OCI-LY7 (cell line): ENCODE data around the gene RPS6KB2.

ENCODE experiments used
- EZH2phosphoT487 ChIP-seq: fragments of 200-600 bp; sonication (generic); IDR thresholded peaks from 2 replicates; pipeline ENCODE4 v1.6.1; 2018; ENCODE audit warnings: low read depth, borderline replicate concordance, mild to moderate bottlenecking, mixed run types, antibody characterized with exemption, low read length, moderate library complexity, mixed read lengths
- TF ChIP-seq, protein P1 (sequence below): fragments of 200-600 bp; sonication (generic); conservative IDR thresholded peaks from 2 replicates; pipeline ENCODE4 v1.5.1; 2014; ENCODE audit warnings: mild to moderate bottlenecking, antibody characterized with exemption, low read length, moderate library complexity, mixed read lengths

DNA sequence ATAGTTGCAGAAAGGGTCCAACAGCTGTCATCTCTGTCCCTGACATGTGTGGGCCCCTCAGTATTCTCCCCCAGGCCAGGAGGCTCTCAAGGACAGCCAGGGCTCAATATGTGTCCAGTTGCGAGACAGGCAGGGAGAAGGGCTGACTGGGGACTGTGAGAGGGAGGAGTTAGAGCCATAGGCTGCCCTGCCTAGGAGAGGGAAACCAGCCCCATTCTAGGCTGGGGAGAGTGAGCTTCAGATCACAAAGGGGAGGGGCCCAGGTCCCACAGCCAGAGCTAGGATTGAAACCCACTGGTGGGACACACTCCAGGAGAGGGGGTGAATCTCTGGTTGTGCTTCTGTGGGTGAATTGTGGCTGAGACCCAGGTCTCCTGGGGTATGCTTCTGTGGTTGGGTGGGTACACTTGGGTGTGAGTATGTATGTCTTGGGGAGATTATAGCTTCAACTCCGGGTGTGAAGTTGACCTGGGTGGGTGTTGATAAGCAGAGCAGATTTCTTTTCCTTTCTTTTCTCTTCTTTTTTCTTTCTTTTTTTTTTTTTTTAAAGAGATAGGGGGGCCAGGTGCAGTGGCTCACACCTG is 14.9 kb upstream of the RPS6KB2 start:
- TF ChIP-seq, protein P1, sequence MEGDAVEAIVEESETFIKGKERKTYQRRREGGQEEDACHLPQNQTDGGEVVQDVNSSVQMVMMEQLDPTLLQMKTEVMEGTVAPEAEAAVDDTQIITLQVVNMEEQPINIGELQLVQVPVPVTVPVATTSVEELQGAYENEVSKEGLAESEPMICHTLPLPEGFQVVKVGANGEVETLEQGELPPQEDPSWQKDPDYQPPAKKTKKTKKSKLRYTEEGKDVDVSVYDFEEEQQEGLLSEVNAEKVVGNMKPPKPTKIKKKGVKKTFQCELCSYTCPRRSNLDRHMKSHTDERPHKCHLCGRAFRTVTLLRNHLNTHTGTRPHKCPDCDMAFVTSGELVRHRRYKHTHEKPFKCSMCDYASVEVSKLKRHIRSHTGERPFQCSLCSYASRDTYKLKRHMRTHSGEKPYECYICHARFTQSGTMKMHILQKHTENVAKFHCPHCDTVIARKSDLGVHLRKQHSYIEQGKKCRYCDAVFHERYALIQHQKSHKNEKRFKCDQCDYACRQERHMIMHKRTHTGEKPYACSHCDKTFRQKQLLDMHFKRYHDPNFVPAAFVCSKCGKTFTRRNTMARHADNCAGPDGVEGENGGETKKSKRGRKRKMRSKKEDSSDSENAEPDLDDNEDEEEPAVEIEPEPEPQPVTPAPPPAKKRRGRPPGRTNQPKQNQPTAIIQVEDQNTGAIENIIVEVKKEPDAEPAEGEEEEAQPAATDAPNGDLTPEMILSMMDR, result no peak
- TF ChIP-seq EZH2phosphoT487, result no peak
